NB4 (cell line): ENCODE results near the gene ZNF490.

Source experiments
- CTCF ChIP-seq: IDR thresholded peaks from one replicate; pipeline ENCODE4 v1.5.1; 2012; ENCODE audit warnings: low read depth, low read length
- MAX ChIP-seq: IDR thresholded peaks from 2 replicates; pipeline ENCODE4 v1.6.1; 2011; ENCODE audit warnings: low read depth, low read length
- POLR2A ChIP-seq: IDR thresholded peaks from 2 replicates; pipeline ENCODE4 v1.6.1; 2011; ENCODE audit warnings: mild to moderate bottlenecking; ENCODE audit not compliant: insufficient read length; ENCODE audit errors: extremely low read depth

GRCh38 chr19:12603714-12604113, 6.9 kb downstream of the ZNF490 start:
- TF ChIP-seq POLR2A = no peak
- TF ChIP-seq MAX = no peak
- TF ChIP-seq CTCF = no peak
